GM19193 (cell line): ENCODE data around the gene DDX20.

Source experiments
- POLR2A ChIP-seq: IDR thresholded peaks from 4 replicates; pipeline ENCODE4 v1.6.1; 2011; ENCODE audit not compliant: insufficient read depth, insufficient read length; ENCODE audit errors: extremely low read depth

DDX20 gene

DNA sequence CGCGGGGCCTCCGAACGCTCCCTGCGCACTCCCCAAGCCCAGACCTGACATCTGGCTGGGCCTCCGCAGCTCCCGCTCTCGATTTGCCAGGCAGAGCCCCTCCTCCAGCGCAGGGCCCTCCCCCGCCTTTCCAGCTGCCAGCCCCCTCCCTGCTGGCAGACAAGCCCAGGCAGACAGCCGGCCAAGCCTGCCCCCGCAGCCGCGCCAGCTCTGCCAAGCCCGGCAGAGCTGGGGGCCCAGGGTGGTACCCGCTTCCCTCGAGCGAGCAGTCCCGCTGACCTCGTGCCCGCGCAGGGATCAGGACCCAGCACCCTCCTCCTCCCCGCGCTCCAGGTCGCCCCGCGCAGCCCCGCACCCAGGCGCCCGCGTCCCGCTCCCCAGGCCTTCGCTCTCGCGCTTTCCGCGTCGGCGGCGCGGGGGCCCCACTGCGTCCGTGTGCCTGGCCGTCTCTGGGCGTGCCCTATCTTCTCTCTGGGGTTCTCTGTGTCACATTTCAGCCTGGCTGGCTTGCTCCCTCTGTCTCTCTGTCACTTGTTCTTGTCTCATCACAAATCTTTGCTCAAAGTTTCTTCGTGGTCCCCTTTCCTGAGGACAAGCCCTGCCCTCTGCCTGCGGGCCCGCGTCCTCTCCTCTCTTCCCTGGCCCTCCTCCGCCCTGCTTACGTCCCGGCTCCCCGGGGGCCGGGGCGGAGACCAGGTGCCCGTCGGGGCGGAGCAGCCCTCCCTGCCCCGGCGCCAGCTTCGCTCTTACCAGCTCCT lies 17.1 kb upstream of the DDX20 start:
- TF ChIP-seq POLR2A = peak; percentile 72

- peak; percentile 77 for TF ChIP-seq POLR2A
Observed at GRCh38 chr1:111739194-111739924, 16.3 kb upstream of the DDX20 start, which contains the start of gene INKA2. Gene INKA2 (minus strand): TSS chr1:111739395. CDS start chr1:111739242, 153 bp downstream.

DNA sequence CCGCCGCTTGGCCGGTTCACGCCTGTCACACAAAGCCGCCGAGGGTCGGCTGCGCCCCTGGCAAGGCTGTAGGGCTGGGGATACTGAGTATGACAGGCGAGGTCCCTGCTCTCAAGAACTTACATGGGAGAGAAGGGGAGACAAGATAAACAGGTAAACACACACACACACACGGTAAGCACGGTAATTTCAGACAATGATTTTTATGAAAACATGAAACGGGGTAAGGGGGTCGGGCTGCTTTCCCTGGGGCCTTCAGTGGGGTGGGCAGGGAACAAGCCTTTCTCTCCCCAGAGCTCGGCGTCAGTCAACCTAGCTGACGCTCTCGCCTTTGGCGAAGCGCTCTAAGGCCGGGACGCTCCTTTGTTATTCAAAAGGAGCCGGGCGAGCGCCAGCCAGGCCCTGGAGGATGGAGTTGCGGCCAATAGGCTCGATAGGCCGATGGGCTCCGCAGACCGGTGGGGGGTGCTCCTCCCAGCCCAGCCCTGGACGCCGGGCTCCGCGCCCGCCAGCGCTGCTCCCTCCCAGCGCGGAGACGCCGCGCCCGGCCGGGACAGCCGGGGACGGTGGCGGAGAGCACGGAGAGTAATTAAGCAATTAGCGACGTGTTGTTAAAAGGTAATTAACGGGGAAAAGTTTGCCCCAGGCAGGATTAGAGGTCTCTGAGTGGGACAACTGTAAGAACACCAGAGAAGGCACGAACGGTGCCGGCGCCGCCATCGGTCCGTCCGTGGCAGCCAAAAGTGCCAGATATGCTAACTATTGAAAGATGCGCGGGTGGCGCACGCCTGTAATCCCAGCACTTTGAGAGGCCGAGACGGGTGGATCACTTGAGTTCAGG lies 15.6 kb upstream of the DDX20 start:
- TF ChIP-seq POLR2A = no peak

DNA sequence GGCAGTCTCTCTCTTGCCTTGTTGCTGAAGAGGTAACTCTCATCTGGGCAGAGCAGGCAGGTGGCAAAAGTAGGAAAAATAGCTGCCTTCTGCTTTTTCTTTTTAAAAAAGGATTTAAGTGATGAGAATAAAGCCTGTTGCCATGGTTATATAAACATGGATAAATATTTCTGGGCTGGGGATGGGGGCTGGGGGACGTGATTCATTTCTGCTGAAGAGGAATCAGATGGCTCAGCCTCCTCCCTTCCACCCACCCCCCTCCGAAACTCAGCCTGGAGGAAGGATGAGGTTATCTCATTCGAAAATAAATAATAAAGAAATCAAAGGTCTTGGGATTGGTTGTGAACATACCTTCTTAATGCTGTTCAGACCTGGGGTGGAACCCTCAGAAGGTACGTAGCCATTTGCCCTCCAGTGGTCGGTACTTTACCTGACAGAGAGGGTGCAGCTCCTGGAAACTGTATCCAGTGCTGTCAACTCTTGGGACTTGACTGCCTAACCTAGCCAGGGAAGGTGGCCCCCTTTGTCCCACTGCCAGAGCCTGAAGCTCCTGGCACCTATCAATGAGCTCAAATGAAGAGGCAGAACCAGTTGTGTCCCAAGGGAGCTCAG lies 12.7 kb upstream of the DDX20 start:
- TF ChIP-seq POLR2A = no peak

- TF ChIP-seq POLR2A = no peak
Observed at GRCh38 chr1:111743679-111744101, 12.0 kb upstream of the DDX20 start.

DNA sequence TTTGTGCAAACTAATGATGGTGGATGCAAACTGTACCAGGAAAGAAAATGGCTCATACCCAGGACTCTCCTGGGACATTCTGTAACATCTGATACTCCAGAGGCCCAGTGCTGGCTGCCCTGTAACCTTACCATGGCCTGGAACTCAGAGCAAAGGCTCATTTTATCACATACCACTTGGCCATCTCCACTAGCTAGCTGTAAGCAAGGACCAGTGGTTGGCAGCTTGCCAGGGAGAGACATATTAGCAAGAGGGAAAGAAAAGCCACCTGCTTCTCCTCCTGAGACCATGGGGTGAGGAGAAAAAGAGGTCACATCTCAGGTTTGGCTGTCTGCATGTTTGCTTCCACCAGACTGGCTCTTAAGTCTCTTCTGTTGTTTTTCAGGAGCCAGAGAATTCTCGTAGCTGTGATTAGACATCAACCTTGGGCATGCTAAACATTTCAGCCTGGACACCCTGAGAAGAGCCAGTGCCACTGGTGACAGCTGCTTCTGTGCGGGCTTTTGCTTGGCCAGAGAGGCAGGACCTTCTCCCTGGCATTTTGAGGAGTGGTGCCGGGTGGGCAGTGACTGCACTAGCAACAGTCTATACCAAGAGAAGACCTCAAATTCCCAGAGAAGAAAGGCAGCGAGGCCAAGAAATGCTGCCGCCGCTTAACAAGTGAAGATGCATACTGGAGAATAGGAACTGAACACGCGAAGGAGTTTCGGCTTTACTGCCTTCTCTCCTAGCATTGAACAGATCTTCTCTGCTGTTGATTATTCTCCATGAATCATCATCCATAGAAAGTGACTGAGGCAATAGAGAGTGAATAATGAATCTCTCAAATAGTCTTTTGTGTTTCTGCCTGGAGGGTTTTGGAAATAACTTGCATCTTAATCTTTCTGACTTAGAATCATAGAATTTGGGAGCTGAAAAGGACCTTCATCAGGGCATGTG lies 9.8 kb upstream of the DDX20 start:
- TF ChIP-seq POLR2A = no peak

DNA sequence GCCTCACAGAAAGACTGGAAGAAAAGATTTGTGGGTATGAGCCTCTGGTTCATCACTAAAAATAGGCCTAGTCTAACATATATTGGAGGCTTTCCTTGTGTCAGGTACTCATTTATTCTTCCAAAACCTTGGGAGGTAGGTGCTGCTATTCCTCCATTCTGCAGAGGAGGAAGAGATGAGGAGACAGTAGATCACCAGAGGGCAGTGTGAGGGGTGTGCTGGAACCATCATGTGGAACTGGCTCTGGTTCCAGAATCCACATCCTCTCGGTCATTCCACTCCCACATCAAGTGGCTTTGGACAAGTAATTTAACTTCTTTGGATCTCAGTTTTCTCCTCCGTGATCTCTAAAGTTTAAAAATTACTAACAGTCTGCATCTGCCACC lies 9.1 kb upstream of the DDX20 start:
- TF ChIP-seq POLR2A = no peak

DNA sequence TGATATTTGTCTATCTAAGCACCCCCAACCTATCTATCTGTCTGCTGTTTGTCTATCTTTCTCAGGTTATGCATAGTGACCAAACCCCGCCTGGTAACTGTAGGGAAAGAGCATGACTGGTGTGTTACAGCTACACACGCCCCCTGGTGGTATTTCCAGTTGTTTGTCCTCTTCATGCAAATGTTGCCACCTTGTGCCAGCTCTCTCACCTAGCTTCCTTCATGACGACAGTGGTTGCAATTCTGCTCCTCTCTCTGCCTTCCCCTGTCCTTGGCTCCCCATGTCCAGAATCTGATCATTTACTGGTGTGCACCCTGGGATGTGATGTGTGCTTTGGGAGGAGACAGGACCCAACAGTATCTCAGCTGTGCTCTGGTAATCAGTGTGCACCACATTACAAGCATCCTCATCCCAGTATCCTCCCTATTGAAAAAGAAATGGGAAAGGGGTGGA lies 8.4 kb upstream of the DDX20 start:
- no peak for TF ChIP-seq POLR2A

- no peak for TF ChIP-seq POLR2A
Observed at GRCh38 chr1:111747947-111748346, 7.8 kb upstream of the DDX20 start.

GRCh38 chr1:111749628-111750027 lies 6.1 kb upstream of the DDX20 start:
- TF ChIP-seq POLR2A = no peak

- no peak for TF ChIP-seq POLR2A
Observed at GRCh38 chr1:111750856-111751255, 4.8 kb upstream of the DDX20 start.

DNA sequence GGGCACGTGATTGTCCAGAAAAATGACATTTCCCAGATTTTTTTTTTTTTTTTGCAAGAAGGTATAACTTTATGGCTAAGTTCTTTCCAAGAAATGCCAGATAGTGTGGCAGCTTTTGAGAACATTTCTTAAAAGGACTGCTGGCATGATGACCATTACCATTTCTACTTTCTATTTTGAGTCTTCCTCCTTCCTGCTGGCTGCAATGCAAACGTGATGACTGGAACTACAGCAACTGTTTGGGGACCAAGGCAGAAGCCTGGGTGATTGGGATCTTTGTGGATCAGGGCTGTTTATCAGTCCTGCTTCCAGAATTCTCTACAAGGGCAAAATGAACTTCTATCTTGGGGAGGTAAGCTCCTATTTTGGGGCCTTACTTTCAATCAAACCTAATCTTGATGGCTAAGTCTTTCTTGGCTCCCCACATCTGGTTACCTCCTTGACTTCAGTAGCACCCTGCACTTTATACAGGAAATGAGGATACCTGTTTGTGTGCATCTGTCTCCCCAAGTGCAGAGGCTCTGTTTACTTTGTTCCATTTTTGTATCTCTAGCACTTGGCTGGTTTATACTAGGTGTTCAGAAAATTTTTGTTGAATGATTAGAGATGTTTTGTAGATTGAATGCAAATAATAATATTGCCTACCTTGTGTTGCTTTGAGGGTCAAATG lies 3.7 kb upstream of the DDX20 start:
- TF ChIP-seq POLR2A = no peak

GRCh38 chr1:111754984-111755330 lies 744 bp upstream of the DDX20 start:
- TF ChIP-seq POLR2A = no peak
